HG02798 (cell line): ENCODE data around the gene NOP53.
A peak's percentile ranks its signal among the peaks of the same experiment; 100 is the strongest.
"Not testable (repeated sequence)": the region's sequence is repeated elsewhere in the genome, so short reads cannot be mapped to it uniquely, and the experiment has no call there.

Experiments used
- ATAC-seq: cut with Tn5 transposase; IDR thresholded peaks from one replicate; pipeline ENCODE4 v1.9.1; 2021; ENCODE audit warnings: mild to moderate bottlenecking; ENCODE audit not compliant: unreplicated experiment, poor library complexity

NOP53 gene

GRCh38 chr19:47745010-47745901, at the start of gene NOP53:
NOP53 (plus strand) TSS chr19:47745546; CDS start chr19:47745560, 14 bp downstream.
- peak; percentile 81 for ATAC-seq

- ATAC-seq, result no peak
These were observed 48.7 kb upstream of the NOP53 start for GRCh38 chr19:47696635-47697034.

- no peak for ATAC-seq
These were observed 47.3 kb upstream of the NOP53 start for GRCh38 chr19:47697863-47698609.

- ATAC-seq, result no peak
These were observed 46.6 kb upstream of the NOP53 start for GRCh38 chr19:47698631-47699359.

- ATAC-seq, result no peak
These were observed 45.9 kb upstream of the NOP53 start for GRCh38 chr19:47699360-47699917.

GRCh38 chr19:47700934-47701716, 44.2 kb upstream of the NOP53 start:
- no peak for ATAC-seq

- ATAC-seq, result no peak
These were observed 43.4 kb upstream of the NOP53 start for GRCh38 chr19:47701717-47702552.

GRCh38 chr19:47702671-47703070, 42.7 kb upstream of the NOP53 start:
- no peak for ATAC-seq

- no peak for ATAC-seq
These were observed 42.0 kb upstream of the NOP53 start for GRCh38 chr19:47703301-47703700.

- ATAC-seq, result no peak
These were observed 41.3 kb upstream of the NOP53 start for GRCh38 chr19:47704024-47704423.

- no peak for ATAC-seq
These were observed 40.7 kb upstream of the NOP53 start for GRCh38 chr19:47704656-47705055.

GRCh38 chr19:47707135-47707925, 38.0 kb upstream of the NOP53 start:
- ATAC-seq, result peak; percentile 38

GRCh38 chr19:47711652-47712242, 33.6 kb upstream of the NOP53 start:
- ATAC-seq, result no peak

GRCh38 chr19:47713046-47714021, 32.0 kb upstream of the NOP53 start, which contains the start of gene EHD2:
EHD2 (plus strand) TSS chr19:47713422; CDS start chr19:47716613, 3,191 bp downstream.
- ATAC-seq, result no peak

GRCh38 chr19:47714339-47714738, 31.0 kb upstream of the NOP53 start:
- ATAC-seq, result no peak

GRCh38 chr19:47714855-47715254, 30.5 kb upstream of the NOP53 start:
- ATAC-seq, result not testable (repeated sequence)
